ENCODE measurements around the gene GNAI2.
"Not testable (repeated sequence)": the region's sequence is repeated elsewhere in the genome, so short reads cannot be mapped to it uniquely, and the experiment has no call there.

The GNAI2 gene

DNA sequence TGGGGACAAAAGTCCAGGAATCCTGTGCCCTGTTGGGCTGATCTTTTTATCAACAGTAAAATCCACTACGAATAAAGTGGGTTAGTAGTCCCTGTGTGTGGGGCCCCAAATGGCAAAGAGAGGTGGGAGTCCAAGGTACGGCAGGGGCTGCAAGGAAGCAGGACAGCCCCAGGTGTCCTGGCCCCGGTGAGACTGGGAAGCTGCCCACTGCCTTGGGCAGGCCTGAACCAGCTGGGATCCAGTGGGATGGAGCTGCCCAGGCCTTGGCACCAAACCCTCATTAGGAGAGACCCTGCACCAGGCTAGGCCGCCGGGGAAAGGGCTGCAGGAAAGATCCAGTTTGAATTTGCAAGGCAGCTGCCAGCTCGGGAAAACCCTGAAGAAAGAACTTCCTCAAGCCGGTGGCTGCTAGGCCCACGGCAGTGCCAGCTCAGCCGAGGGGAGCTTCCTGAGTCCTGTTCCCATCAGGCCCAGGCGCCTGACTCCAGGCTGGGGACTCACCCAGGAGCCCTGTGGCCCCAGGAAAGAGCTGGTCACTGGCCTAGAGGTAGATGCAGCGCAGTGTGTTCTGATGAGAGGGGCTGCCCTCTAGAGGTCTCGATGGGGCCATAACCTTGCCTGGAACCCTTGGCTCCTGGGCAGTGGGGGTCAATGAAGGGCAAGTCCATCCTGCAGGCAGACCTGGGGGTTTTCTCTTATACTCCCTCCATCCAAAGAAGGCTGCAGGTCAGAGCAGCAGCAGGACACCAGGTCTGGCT is 14.4 kb upstream of the GNAI2 start:
- in situ Hi-C loops (cut with HindIII; ENCODE audit: low sequenced_read_pairs): no loop called here

DNA sequence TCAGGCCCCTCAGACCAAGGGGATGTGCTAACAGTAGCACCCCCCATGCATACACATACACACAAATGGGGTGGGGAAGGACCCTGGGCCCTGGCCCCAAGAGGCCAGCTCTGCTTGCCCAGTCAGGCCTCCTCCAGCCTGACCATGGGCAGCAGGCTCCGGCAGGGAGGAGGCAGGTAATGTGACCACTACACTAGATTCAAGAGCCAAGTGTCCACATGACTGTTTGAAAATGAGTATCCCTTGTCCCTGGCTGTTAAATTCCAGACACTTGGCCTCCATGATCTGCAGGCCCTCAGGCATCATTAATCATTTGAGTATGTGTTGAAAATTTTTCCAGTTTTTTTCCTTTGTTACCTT is 13.9 kb upstream of the GNAI2 start:
- in situ Hi-C loops (cut with HindIII; ENCODE audit: low sequenced_read_pairs): no loop called here

DNA sequence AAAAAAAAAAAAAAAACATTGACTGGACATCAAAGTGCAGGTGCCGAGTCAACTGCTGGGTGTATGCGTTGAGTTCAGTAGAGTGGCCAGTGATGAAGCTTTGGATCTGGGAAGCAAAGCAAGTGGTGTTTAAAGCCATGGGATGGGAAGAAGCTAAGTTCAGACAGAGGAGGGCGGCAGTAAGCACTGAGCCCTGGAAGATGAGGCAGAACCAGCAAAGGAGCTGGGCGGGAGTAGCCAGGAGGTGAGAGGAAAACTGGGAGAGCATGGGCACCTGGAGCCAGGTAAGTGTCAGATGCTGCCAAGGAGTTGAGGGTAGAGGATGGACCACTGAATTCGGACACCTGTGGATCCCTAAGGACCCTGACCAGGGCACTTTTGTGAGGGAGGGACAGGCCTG is 11.4 kb upstream of the GNAI2 start:
- in situ Hi-C loops (cut with HindIII; ENCODE audit: low sequenced_read_pairs): no loop called here

DNA sequence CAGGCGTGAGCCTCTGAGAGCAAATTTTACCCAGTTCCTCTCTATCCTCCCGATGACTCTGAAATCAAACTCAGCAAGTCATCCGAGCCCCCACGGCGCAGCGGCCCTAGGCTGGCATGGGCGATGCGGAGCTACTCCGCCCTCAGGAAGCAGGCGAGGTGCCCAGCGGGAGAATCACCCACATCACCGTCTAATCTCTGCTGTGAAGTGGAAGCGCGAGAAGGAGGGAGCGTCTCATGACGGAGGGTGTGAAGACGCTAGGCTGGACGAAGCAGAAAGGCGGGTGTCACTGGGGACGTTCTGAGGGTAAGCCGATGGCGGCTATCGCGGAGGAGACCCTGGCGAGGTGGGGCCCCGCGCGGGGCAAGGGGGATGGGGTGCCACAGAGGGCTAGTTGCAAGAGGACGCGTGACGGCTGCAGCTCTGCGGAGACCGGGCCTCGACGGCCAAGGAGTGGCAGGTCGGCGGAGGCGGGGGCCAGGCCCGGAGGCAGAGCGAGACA is 9.1 kb upstream of the GNAI2 start:
- in situ Hi-C loops (cut with HindIII; ENCODE audit: low sequenced_read_pairs): no loop called here

DNA sequence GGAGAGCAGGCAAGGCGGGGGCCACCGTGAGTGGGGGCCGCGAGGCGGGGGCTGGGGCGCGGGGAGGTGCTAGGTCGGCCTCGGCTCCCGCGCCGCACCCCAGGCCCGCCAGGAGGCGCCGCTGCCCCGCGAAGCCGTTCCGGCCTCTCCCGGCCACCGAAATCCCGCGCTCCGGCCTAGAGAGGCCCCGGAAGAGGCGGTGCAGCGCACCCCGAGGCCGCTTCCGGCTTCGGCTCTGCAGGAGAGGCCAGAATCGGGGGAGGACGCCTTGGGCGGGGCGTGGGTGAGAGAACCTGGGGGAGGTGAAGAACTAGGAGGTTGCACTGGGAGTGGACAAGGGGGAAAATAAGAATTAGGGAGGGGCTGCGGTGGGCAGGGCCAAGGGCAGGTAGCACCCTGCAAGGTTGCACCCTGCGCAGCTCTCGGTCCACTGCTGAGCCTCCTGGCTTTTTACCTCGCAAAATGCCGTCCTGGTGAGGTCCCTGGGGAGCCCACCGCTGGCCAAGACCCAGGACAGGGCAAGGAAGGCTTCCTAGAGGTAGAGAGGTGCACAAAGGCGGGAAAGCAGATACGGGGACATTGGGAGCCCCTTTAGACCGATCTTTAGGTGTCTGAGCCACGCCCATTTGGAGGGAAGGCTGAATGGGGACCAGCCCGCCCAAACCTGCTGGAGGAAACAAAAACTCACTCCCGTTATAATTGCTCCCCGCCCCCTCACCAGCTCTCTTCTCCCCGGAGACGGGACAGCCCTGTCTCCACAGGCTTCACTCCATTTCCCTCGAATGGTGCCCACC is 8.4 kb upstream of the GNAI2 start:
- in situ Hi-C loops (cut with HindIII; ENCODE audit: low sequenced_read_pairs): no loop called here

DNA sequence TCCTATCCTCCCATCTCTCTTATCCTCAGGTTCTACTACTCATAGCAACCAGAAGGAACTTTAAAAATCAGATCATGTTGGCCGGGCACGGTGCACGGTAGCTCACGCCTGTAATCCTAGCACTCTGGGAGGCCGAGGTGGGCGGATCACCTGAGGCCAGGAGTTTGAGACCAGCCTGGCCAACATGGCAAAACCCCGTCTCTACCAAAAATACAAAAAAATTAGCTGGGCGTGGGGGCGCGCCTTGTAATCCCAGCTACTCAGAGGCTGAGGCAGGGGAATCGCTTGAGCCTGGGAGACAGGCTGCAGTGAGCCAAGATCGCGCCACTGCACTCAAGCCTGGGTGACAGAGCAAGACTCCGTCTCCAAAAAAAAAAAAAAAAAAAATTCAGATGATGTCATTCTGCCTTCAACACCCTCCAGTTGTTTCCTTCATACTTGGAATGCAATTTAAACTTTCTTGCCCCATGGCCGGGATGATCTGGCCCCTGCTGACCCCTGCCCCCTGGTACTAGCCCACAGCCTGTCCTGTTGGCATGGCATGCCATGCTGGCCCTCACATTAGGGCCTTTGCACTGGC is 7.7 kb upstream of the GNAI2 start:
- in situ Hi-C loops (cut with HindIII; ENCODE audit: low sequenced_read_pairs): not testable (repeated sequence)

DNA sequence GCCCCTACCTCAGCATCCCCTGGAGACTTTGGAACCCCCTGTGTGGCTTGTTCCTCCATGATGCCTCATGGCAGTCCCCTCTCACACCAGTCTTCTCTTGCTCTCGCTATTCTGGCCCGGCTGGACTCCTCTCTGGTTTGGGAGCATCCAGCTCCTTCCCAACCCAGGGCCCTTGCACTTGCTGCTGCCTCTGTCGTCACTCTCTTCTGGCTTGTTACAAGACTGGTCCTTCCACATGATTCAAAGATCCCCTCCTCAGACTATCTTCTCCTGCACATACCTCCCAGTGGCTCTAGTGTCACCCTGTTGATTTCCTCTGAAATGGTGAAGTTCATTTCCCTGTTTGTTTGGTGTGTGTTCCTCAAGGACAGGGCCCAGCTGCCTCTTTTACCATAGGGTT is 6.5 kb upstream of the GNAI2 start:
- in situ Hi-C loops (cut with HindIII; ENCODE audit: low sequenced_read_pairs): no loop called here

DNA sequence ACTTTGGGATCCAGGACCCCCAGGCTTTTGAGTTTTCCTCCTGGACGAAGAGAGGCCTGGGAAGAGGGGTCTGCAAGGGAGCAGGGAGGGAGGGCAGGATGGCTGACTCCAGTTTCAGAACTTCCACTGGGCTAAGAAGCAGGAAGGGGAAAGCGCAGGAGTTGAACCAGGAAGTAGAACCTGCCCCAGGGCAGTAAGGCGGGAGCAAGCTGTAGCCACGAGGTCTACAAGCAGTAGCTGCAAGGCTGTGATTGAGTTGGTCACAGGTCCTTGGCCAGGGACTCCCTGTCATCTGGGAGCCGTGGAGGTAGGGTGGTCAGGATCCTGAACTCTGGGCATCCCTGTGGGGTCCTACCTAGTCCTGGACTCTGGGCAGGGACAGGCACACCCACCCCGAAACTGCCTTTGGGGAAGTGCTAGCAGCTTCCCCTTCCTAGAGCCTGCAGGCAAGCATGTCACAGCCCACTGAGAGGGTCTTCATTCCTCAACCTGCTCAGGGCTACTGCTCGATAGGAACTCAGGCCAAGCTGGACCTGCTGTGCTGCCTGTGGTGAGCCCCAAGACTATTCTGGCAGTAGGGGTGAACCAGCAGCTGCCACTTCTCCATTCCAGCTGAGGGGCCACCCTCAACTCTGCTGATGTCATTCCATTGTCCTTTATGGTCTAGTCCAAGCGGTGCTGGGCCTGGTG is 5.8 kb upstream of the GNAI2 start:
- in situ Hi-C loops (cut with HindIII; ENCODE audit: low sequenced_read_pairs): no loop called here

DNA sequence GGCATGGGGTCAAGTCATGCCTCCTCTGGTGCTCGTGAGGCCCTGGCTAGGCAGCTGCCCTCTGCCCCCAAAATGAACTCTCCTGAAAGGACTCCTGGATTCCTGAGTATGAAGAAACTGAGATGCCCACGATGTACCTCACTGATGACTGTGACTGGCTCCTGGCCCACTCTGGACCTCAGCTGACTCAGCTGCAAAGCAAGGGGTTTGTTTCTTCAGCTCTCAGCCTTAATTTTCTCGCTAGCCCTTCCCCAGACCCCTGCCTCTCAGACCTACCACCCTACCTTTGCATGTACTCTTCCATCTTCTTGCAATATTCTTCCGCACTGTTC is 5.2 kb upstream of the GNAI2 start:
- in situ Hi-C loops (cut with HindIII; ENCODE audit: low sequenced_read_pairs): no loop called here

DNA sequence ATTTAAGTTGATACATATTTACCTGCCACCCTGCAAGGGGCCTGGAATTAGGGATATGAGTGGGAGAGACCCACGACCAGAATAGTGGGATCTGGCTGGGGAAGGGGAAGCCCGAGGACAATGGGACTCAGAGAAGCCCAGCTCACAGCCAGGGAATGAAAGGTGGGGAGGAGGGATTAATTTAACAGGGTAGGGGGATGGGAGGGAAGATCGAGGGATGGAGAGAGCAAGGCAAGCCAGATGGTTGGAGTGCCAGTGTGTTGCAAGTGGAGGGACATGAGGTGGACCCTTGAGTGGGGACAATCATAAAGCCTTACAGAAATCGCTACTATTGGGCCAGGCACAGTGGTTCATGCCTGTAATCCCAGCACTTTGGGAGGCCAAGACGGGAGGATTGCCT is 4.4 kb upstream of the GNAI2 start:
- in situ Hi-C loops (cut with HindIII; ENCODE audit: low sequenced_read_pairs): no loop called here

DNA sequence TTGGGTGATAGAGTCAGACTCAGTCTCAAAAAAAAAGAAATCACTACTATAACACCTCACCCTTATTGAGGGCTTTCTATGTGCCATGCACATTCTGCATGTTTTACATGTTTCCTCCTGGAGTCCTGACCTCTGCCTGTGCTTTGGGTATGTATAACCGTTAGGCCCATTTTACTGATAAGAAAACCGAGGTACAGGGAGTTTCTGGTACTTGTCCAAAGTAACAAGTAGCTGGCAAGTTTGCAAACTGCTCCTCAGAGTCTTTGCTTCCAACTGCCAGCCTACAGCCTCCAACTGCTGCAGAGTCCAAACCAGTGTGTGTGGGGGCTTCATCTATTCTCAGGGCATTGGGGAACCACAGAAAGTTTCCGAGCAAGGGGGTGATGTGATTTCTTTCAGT is 3.7 kb upstream of the GNAI2 start:
- in situ Hi-C loops (cut with HindIII; ENCODE audit: low sequenced_read_pairs): no loop called here

DNA sequence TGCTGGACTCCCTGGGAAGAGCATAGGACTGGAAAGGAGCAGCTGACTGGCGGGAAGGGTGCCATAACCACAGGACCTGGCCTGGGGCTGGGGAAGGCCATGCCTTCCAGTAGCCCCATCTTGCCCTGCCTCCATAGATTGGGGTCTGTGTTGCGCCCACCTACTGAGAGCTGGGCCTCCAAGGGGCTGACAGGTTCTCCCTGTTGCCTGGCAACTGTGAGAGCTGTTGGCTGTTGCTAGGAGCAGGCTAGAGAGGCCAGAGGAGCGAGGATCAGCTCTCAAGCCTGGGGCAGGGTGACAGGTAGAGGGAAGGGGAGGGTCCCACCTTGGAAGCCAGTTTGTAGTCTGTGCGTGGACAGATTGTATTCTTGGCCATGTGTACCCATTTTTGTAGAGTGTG is 2.8 kb upstream of the GNAI2 start:
- in situ Hi-C loops (cut with HindIII; ENCODE audit: low sequenced_read_pairs): no loop called here

DNA sequence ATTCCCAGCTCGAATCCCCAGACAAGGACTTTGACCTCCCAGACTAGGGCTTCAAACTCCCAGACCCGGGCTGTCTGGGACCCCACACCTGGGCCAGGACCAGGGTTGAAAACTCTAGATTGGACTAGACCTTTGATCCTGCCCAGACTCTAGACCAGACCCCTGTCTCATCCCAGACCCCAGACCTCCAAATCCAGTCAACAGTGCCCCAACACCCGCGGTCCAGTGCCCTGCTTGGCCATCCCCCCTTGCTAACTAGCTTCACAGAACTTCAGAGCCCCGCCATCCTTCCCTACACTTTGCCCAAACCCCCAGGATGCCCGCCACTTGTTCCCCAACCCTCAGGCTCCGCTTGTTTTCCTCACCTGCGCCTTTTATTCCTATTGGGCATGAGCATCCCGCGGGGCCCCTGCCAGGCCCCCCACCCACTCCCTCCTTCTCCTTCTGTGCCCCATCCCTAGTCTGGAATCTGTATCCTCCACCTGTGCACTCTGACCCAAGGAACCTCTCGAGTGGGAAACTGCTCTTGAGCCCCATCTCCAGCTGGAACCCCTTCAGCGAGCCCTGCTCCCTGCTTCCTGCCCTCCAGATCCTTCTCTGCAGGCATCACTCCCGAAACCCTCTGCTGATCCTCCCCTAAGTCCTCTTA is 604 bp downstream of the GNAI2 start:
- in situ Hi-C loops (cut with HindIII; ENCODE audit: low sequenced_read_pairs): no loop called here

DNA sequence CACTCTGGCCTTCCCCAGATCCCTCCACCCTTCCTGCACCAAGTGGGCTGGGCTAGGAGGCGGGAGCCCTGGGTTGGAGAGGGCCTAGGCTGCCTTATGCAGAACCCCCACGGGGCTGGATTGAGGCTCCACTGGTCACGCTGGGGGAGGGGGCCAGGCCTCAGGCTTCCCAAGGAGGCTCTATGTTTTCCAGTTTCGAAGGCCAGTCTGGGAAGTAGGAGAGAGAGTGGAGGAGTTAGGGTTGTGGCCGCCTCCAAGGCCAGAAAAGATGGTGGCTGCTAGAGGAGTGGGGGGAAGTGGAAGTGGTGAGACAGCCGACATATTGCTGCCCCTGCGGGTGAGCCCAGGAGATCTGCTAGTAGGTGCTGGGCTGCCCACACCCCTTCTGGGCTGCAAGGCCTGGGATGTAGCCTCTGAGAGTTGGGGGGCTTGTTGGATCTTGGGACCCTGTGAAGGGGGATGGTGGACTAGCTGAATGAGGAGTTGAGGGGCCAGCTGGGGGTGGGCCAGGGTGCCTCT is 1.2 kb downstream of the GNAI2 start:
- in situ Hi-C loops (cut with HindIII; ENCODE audit: low sequenced_read_pairs): no loop called here

DNA sequence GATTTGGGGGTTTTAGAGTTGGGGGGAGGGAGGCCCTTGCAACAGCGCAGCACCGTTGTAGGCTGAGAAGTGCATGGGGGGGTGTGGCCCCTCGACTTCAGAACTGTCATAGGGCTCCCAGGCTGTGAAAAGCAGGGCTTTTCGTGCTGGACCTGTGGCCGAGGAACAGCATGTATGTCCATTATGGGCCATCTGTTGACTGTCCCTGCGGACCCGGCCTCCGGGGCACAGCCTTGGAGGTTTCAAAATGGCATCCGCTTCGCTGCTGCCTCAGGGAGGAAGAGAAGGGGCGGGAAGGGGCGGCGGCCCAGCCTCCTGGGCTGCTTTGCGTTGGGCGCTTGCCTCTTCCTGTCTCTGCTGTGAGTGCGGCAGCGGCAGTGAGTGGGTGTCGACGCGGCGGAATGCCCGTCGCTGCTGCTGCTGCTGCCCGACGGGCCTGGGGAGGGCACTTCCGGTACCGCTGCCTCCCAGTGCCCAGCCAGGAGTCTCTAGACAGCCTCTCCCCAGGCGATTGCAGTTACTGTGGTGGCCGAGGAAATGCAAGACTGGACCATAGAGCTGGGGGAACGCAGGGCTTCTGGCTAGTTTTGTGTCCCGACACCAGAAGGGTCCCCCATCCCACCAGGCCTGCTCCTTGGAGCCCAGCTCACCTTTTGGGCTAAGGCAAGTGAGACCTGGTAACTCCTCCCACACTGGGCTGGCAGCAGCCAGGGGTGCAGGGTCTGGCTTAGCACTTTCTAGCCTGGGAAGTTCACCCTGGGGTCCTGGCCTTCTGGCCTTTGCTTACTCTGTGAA is 1.9 kb downstream of the GNAI2 start:
- in situ Hi-C loops (cut with HindIII; ENCODE audit: low sequenced_read_pairs): no loop called here

DNA sequence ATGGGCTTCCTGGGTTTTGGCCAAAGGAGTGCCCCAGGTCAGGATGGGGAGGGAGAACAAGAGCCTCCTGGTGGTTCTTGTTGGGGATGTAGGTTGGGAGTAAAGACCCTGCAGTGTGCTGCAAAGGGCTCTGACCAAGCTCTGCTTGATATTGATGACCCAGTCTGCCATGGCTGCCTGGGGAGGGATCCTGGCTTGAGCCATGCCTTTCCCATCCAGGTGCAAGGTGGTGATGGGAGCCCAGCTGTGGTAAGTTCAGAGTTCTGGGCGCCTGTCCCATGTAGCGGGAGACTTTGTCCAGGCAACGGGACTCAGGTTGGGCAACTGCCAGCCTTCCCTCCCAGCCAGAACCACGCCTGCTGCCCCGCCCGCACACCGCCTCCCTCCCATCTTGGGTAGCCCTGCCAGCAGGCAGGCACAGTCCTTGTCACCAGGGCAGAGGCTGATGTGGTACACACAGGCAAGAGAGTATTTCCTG is 2.6 kb downstream of the GNAI2 start:
- in situ Hi-C loops (cut with HindIII; ENCODE audit: low sequenced_read_pairs): no loop called here

DNA sequence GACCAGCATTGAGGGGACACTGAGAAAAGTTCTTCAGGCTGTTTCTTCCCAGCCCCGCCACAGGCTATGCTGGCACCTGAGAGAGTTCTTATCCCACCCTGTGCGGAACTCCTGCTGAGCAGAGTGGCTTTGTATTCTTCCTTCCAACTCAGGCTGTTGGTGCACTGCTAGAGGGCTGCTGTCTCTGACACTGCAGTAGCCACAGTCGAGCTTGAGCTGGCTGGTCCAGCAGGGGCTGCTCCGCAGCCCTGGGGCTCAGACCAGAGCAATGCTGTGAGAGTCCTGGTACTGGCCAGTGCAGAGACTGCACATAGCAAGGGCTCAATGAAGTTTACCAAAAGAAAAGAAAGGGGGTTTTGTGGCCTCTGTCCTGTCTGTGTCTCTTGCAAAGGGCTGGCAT is 3.6 kb downstream of the GNAI2 start:
- in situ Hi-C loops (cut with HindIII; ENCODE audit: low sequenced_read_pairs): loop anchor here (5.0 kb wide), 1 partner anchor 57 kb away; no protein-coding TSS in a partner anchor

DNA sequence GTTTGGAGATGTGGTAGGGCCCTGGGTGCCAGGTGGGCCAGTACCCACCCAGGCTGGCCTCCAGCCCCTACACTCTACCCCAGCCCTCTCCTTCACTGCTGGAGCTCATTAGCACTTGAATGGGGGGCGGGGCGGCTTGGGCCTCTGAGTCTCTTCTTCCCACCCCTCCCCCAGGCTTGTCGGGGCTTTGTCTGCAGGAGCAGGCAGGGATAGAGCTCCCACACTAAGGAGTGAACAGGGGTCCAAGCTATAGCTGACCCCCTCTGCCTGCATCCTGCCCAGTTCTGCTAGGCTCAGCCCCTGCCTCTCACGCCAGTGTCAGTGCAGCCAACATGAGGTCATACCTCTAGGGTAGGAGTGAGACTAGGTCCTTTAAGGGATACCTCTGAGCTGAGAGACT is 5.2 kb downstream of the GNAI2 start:
- in situ Hi-C loops (cut with HindIII; ENCODE audit: low sequenced_read_pairs): loop anchor here (5.0 kb wide), 1 partner anchor 59 kb away; no protein-coding TSS in a partner anchor

DNA sequence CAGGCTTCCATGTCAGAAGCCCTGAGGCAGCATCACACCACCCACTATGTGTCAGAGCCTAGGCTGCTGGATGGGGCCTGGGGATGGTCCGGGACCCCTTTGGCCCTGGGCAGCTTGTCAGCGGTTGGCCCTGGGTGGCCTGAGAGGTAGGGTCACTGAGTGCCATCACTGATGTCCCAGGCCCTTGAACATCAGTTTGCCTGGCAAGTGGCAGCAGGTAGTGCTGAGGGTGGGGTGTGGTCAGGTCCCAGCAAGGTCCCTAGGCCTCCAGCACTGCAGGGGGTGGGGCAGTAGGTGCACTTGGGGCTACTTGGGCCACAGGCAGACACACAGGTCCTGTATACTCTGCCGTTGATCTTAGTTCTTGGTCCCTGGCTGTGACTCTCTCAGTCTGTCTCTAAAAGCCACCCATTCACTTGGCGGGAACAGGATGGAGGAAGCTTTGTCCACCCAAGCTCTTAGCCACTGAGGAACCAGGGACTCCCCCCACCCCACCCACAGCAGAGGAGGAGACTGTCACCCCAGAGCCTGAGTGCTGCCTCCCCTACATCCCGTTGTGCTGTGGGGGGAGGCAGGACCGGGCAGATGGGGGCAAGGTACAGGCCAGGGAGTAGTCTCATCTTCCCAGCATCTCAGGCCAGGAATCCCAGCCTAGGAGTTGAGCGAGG is 5.8 kb downstream of the GNAI2 start:
- in situ Hi-C loops (cut with HindIII; ENCODE audit: low sequenced_read_pairs): loop anchor here (5.0 kb wide), 1 partner anchor 60 kb away; no protein-coding TSS in a partner anchor

All from DLD1 (cell line).